Measurements from ENCODE around the gene SLC28A2. TPM values are rescaled to one million over a fixed set of nuclear protein-coding genes. Genes with fewer than 3 reads are reported as not detected.

SLC28A2 gene
- total RNA-seq, 1 experiment from 2014 or later = not detected

- H3K9me3 Mint-ChIP-seq (ENCODE audit: unreplicated experiment) = no peaks in the 10 kb centered on the region
- no peak for TF ChIP-seq CTCF (IDR thresholded peaks at IDR 0.05; ENCODE audit: unreplicated experiment)
- no peak overlapping the region for H3K27ac Mint-ChIP-seq (ENCODE audit: low read depth, unreplicated experiment)
- no peaks in the 10 kb centered on the region for H3K4me1 Mint-ChIP-seq (ENCODE audit: insufficient read depth, unreplicated experiment)
- H3K4me3 Mint-ChIP-seq (ENCODE audit: unreplicated experiment) = no peak overlapping the region
- peaks cover 17% of the 10 kb centered on the region for H3K27me3 Mint-ChIP-seq (ENCODE audit: insufficient read depth, unreplicated experiment)
- no peaks in the 10 kb centered on the region for H3K36me3 Mint-ChIP-seq (ENCODE audit: insufficient read depth, unreplicated experiment)
- ChIA-PET POLR2A (no interaction called here), CTCF (interaction anchor here (0.6 to 0.9 kb wide), 2 partner anchors 202 to 380 kb away, joined by 3 read pairs; no protein-coding TSS in a partner anchor)
- no TSS peak for BruUV-seq (replicated peaks)
- intact Hi-C loops (cut with micrococcal nuclease) = no loop called here
- DNase-seq (ENCODE audit: unreplicated experiment) = no peak
These were observed 74.7 kb downstream of the SLC28A2 start for GRCh38 chr15:45326741-45327140.

Other genes with a start within 250 kb of the SLC28A2 start
- gene SORD, start 229.0 kb upstream of the SLC28A2 start, total RNA-seq (2022) = 14.7 and 27.7 TPM in 2 replicates
- gene DUOX2, start 138.1 kb upstream of the SLC28A2 start, total RNA-seq (2022) = 0.10 and 0.30 TPM in 2 replicates
- gene DUOXA2, start 137.9 kb upstream of the SLC28A2 start, total RNA-seq (2022) = not detected in 2 replicates
- 1.3 and 3.0 TPM in 2 replicates for gene DUOXA1, start 122.4 kb upstream of the SLC28A2 start, total RNA-seq (2022)
- gene DUOX1, start 122.2 kb upstream of the SLC28A2 start, total RNA-seq (2022) = 15.1 and 16.9 TPM in 2 replicates
- gene SHF, start 64.3 kb upstream of the SLC28A2 start, total RNA-seq (2022) = 0.34 and 0.44 TPM in 2 replicates
- 0.54 and 1.6 TPM in 2 replicates for gene GATM, start 126.3 kb downstream of the SLC28A2 start, total RNA-seq (2022)

Data from MCF 10A (cell line).